Amygdala (tissue), 56 donors: Measurements from ENCODE around the gene SLC1A2.

Experiments
- DNase-seq, 56 donors: peaks; one replicate each; lab custom pipeline; 2025; lab: John Stamatoyannopoulos, UW

SLC1A2 gene

DNA sequence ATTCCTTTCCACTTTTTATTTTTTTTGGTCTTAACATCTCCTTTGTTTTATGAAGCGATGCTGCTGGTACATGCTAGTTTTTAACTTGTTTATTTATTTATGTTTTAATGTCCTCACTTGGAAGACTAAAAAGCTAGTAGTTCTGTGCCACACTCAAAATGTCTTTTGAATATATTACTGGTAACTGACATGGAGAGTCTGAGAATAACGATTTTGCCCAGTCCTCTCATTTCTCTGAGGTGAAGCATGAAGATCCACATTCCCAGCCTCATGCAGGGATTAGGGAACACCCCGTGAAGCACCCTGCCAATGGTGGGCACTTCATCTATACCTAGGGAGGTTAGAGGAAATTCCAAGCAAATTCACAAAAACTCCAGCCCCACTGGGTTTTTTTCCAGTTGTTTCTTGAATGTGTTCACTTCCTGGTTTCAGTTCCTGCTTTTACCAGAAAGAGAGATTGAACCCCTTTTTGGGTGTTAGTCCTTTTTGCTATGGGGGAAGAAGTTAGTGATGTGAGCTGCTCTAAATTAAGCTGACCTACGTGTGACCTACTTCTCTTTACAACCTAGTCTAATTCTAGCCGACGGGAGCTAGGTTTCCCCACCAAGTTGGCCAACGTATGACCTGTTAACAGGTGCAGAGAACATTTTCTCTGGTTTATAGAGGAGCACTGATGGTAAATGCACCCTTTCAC, 106.1 kb downstream of the SLC1A2 start:
- no peak for DNase-seq

- DNase-seq: no peak
Observed at GRCh38 chr11:35311331-35311730, 108.0 kb downstream of the SLC1A2 start.

DNA sequence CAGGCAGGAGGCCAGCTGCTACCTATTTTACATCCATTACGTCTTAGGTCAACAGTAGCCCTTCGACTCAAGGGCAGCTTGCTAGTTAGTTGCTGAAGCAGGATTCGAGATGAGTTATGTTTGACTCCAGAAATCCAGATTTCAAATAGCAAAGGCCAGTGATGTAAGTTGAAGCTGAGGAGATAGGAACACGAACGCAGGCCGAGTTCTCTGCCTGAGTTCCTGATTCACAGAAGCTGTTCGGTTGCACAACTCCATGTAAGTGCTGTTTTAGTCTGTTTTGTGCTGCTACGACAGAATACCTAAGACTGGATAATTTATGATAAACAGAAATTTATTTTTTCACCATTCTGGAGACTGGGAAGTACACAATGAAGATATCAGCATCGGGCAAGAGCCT, 111.2 kb downstream of the SLC1A2 start:
- no peak for DNase-seq

DNA sequence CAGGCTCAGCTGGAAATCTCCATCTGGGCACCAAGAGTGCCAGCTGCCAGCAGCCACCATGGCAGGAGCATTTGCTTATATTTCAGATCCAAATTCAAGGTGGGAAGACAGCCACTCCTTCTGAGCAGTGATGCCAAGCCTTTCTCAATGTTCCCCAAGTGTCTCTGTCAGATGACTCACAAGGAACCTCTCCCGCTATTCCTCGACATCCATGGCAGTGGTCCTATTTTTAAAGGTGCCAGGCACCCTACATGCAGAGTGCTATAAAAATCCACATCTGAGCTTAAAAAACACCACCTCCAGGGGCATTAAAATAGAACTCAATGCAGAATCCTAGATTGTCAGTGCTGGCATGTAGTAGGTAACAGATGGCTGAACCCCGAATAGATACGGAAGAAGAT, 112.1 kb downstream of the SLC1A2 start:
- DNase-seq: peak in 7 of 56 donors; percentile 11 to 44 (median 29)

GRCh38 chr11:35305670-35306382, 113.5 kb downstream of the SLC1A2 start:
- DNase-seq: peak in 1 of 56 donors; percentile 12

DNA sequence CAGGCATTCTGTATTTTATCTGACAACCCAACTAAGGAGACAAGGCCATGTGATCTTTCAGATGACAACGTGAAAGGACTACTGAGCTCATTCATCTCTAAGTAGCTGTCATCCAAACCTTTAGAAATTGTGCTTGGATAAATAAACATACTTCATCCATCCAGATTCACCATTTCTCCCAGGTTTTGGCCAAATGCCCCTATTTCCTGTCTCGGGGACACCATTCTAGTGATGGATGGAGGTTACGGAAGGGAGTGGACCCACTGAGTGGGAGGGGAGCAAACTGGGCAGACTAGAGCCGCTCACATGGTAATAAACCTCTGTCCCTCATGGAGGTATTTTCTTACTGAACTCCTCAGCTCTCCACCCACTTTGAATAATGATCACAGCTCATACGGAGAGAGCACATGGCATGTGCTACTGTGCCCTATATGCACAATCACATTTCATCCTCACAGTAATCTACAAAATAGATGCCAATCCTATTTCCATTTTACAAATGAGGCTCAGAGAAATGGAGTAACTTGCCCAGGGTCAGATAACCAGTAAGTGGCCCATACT, 114.4 kb downstream of the SLC1A2 start:
- DNase-seq: no peak

- no peak for DNase-seq
Observed at GRCh38 chr11:35304386-35304775, 115.0 kb downstream of the SLC1A2 start.

DNA sequence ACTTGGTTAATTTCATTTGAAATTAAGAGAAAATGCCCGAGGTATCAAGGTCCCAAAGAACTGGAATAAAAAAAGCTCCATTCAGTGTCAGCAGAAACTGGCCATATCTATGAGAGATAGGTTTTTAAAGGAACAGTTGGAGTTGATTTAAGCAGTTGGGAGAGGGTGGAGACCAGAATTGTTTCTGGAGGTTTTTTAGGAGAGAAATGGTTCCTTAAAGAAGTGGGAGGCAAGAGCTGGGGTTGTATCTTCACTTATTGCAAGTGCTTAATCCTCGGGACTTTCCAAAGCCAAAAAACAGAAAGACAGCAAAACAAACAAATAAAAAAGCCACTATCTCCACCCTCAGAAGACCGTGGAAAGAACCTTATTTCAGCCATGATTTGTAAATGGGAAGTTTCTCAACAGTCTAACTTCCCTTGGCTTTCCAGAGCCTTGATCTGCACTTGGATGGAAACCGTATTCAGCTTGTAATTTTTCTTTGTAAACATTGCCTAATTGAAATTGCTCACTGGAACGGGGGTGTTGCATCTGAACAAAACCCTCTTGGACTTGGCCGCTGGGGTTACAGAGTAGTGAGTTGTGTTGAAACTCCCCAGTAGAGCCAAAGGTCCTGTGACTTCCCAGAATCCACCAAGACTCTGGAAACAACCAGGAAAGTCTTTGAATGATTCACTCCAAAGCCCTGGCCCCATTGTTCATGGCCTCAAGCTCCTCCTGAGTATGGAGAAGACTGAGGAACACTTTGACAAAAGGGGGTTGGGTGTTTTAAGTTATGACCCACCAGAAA, 115.6 kb downstream of the SLC1A2 start:
- peak in 23 of 56 donors; percentile 9 to 77 (median 40) for DNase-seq

- DNase-seq: no peak
Observed at GRCh38 chr11:35302398-35302797, 117.0 kb downstream of the SLC1A2 start.

- DNase-seq: no peak
Observed at GRCh38 chr11:35298369-35298768, 121.0 kb downstream of the SLC1A2 start.

GRCh38 chr11:35295751-35296150, 123.6 kb downstream of the SLC1A2 start:
- no peak for DNase-seq

DNA sequence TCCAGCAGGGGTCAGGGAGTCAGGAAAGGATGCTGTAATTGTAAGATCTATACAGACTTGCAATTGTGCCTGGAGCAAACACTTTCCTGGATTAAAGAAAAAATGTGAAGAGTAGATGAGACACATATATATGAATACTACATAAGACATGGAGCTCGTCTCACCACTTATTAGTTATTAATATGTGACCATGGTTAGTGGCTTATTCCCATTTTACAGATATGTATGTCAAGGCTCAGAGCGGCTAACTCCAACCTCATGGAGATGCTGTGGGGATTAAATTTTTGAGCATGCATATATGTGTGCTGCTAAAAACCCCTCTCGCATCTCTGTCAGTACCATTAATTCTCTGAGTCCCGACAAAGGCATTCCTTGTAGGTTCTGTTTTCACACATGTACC, 125.7 kb downstream of the SLC1A2 start:
- DNase-seq: no peak

DNA sequence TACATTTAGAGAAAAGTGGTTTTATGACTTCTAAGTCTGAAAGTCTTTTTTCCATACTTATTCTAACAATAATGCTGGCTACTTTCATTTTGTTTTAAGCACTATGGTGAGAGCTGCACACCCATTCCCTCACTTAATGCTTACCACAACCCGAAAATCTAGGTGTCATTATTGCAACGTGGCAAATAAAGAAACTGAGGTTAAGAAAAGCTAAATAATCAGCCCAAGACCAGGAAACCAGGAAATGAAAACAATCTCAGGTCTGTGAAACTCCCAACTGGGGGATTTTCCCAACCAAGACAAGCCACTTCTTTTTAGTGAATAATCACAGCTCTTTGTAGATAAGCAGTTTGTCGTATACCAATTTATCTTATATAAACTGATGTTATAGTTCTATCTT, 126.3 kb downstream of the SLC1A2 start:
- DNase-seq: no peak

- DNase-seq: no peak
Observed at GRCh38 chr11:35292279-35292678, 127.1 kb downstream of the SLC1A2 start.

DNA sequence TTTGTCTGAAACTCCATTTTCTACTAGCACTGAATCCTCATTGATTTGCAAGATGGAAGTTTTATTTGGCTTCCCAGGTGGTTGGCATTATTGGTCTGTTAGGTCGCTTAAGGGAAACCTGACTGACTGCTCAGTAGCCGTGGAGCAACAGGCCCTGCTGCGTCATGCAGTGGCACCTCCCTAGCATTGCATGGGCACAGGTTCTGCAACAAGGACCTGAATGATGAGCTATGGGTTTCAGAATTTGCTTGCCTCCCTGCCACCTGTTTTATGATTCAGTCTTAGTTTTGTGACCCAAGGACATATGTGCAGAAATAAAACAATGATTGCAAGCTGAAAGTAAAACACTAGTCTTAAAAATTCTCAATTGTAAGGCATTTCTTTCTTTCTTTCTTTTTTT, 128.5 kb downstream of the SLC1A2 start:
- no peak for DNase-seq

DNA sequence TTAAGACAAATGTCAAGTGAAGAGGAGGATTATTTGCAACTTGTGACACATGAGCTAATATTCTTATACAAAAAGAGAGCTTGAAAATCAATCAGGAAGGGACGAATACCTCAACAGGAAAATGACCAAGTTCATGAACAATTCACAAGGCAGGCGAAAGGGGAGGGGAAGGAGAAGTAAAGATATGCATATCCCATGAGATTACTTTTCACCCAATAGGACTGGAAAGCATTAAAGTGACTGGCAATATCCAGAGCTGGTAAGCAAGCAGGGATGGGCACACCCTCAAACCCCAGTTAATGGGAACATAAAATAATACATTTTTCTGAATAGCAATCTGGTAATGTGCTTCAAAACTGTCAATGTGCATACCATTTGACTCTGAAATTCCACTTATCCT, 129.5 kb downstream of the SLC1A2 start:
- no peak for DNase-seq

DNA sequence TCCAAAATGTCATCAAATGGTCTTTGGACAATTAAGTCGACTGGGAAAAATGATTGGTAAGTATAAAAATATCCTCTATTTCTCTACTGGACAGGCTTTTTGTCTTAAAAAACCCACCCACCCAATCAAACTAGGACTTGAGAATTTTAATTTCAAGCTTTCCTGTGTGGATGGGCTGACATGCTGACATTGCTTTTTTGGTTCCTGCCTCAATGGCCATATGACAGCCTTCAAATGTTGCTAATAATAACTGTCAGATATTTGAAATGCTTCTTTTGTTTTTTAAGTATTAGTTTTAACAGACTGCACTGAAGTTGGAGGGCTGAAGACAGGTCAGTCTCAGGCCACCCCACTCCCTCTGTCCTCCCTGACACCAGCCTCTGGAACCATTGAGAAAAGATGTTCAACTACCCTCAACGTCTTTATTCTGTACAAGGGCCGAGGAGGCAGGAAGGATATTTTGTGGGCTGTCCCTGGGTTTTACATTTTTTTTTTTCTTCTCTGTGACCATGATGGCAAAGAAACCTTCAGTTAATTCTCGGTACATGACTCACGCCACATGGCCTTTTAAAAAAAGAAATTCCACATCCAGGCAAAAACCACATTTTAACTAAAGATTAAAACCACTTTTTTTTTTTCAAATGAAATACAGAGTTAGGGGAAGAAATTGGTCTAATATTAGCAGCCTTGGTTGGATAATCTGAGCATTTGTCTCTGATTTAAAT, 130.4 kb downstream of the SLC1A2 start:
- no peak for DNase-seq

DNA sequence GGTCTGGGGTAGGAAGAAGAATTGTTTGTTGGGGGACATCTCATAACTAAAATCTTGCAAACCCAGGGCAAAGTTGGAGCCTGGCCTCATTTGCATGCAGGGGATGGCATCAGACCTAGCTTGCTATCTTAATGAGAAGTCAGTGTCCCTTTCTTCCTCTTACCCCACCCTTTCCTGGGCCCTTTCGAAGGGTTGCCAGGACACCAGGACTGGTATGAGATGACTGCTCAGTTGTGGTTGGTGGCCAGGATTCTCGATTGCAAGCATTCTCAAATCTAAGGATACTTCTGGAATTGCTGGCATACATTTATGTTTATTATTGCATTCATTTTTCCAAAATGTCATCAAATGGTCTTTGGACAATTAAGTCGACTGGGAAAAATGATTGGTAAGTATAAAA, 131.0 kb downstream of the SLC1A2 start:
- no peak for DNase-seq

- no peak for DNase-seq
Observed at GRCh38 chr11:35287344-35287890, 131.9 kb downstream of the SLC1A2 start.

GRCh38 chr11:35286126-35286525, 133.2 kb downstream of the SLC1A2 start:
- DNase-seq: no peak
